Caco-2 (cell line): ENCODE data around the gene DNAJB2. TPM values are rescaled to one million over a fixed set of nuclear protein-coding genes. Genes with fewer than 3 reads are reported as not detected.

Experiments used
- BruUV-seq: library from RNA; stranded (reverse); fragments of 400-500 nt; replicated peaks from 2 replicates; lab custom pipeline; 2021; lab: Mats Ljungman, UMichigan
- CTCF ChIA-PET: fragments of 300-600 bp; sonication (Branson Sonifier 250); formaldehyde crosslinking; loops from one replicate; lab custom pipeline; 2022; ENCODE audit warnings: antibody characterized with exemption; lab: Charles Lee
- POLR2A ChIA-PET: fragments of 300-600 bp; sonication (Branson Sonifier 250); formaldehyde crosslinking; loops from one replicate; lab custom pipeline; 2022; ENCODE audit warnings: antibody characterized with exemption; lab: Charles Lee
- DNase-seq, 2 experiments: peaks; one replicate each; pipeline versions ENCODE4 v3.0.0 to v3.0.0-alpha.2; 2020 to 2022
- H3K27me3 ChIP-seq: replicated peaks from 2 replicates; pipeline ENCODE4 v1.6.0; 2011; ENCODE audit warnings: low read length; ENCODE audit not compliant: control insufficient read depth, insufficient read depth
- H3K36me3 ChIP-seq: 2 replicates; pipeline ENCODE4 v1.5.1; 2011; ENCODE audit warnings: low read length; ENCODE audit not compliant: control insufficient read depth, insufficient read depth
- H3K4me1 ChIP-seq: fragments of 250-450 bp; sonication (Bioruptor Pico); 2 replicates; pipeline ENCODE4 v1.5.1; 2020; ENCODE audit warnings: mild to moderate bottlenecking
- H3K4me3 ChIP-seq: 2 replicates; pipeline ENCODE4 v1.5.1; 2011; ENCODE audit warnings: low read depth, mild to moderate bottlenecking, control low read depth, low read length
- H3K9me3 ChIP-seq: fragments of 250-450 bp; sonication (Bioruptor Pico); 2 replicates; pipeline ENCODE4 v1.5.1; 2020; ENCODE audit warnings: mild to moderate bottlenecking, moderate library complexity
- H3K27ac Mint-ChIP-seq: one replicate; pipeline ENCODE4 v1.8.0; 2022; ENCODE audit warnings: mixed read lengths; ENCODE audit not compliant: unreplicated experiment
- H3K27me3 Mint-ChIP-seq: one replicate; pipeline ENCODE4 v1.8.0; 2022; ENCODE audit warnings: mixed read lengths; ENCODE audit not compliant: insufficient read depth, unreplicated experiment
- H3K36me3 Mint-ChIP-seq: one replicate; pipeline ENCODE4 v1.8.0; 2022; ENCODE audit warnings: mild to moderate bottlenecking, mixed read lengths; ENCODE audit not compliant: insufficient read depth, unreplicated experiment
- H3K4me1 Mint-ChIP-seq: one replicate; pipeline ENCODE4 v1.8.0; 2022; ENCODE audit warnings: low read depth, mixed read lengths; ENCODE audit not compliant: unreplicated experiment
- H3K4me3 Mint-ChIP-seq: one replicate; pipeline ENCODE4 v1.8.0; 2022; ENCODE audit warnings: mild to moderate bottlenecking, moderate library complexity, mixed read lengths; ENCODE audit not compliant: unreplicated experiment
- H3K9me3 Mint-ChIP-seq: one replicate; pipeline ENCODE4 v1.8.0; 2022; ENCODE audit warnings: mixed read lengths; ENCODE audit not compliant: unreplicated experiment
- CTCF ChIP-seq, 2 experiments: fragments of 200-600 bp in 1 of 2; IDR thresholded peaks; 1 replicate in 1 of 2; 2 replicates in 1 of 2; pipeline versions ENCODE4 v1.5.1 to v1.8.0; 2011 to 2022; ENCODE audit warnings: antibody characterized with exemption in 1 of 2, control low read depth in 1 of 2, inconsistent platforms in 1 of 2, low read depth in 1 of 2, low read length in 1 of 2, mild to moderate bottlenecking in 1 of 2, moderate library complexity in 1 of 2; ENCODE audit not compliant: insufficient read depth in 1 of 2, severe bottlenecking in 1 of 2, unreplicated experiment in 1 of 2
- intact Hi-C: fragments of 100-400 bp; cut with micrococcal nuclease; formaldehyde crosslinking; loops from one replicate; pipeline ENCODE4 v1.10.0; 2022; ENCODE audit not compliant: unreplicated experiment
- total RNA-seq: library from RNA; stranded (reverse); gene quantifications from 2 replicates; pipeline ENCODE4 v1.2.3, GENCODE V29; 2022

DNAJB2 gene
- total RNA-seq, 1 experiment from 2014 or later, result 61.2 TPM

- H3K27ac Mint-ChIP-seq, result peak overlapping the region; percentile 98
- H3K9me3 ChIP-seq, result no peaks in the 10 kb centered on the region
- H3K4me3 Mint-ChIP-seq, result peak overlapping the region; percentile 98
- POLR2A ChIA-PET, result interaction anchor here (0.6 to 1.9 kb wide), 13 partner anchors 13 to 708 kb away, joined by 3 to 18 read pairs (median 5); partner anchors contain the start of genes ANKZF1, ATG9A, CNPPD1 and GLB1L
- CTCF ChIA-PET, result interaction anchor here (0.5 to 5.8 kb wide), 14 partner anchors 16 to 381 kb away, joined by 3 to 92 read pairs (median 6); partner anchors contain the start of genes GLB1L and STK16
- H3K27me3 ChIP-seq, result no peaks in the 10 kb centered on the region
- TF ChIP-seq CTCF (IDR thresholded peaks at IDR 0.05; ENCODE audit: insufficient read depth in 1 of 2, low read depth in 1 of 2, low read length in 1 of 2, severe bottlenecking in 1 of 2, unreplicated experiment in 1 of 2), result no peak
- H3K4me3 ChIP-seq, result peak overlapping the region; percentile 85
- peaks cover 3% of the 10 kb centered on the region for H3K36me3 ChIP-seq
- TSS peak; percentile 95 for BruUV-seq
- H3K36me3 Mint-ChIP-seq, result peaks cover 16% of the 10 kb centered on the region
- H3K4me1 ChIP-seq, result peaks cover 37% of the 10 kb centered on the region
- no peak for DNase-seq
- H3K4me1 Mint-ChIP-seq, result peaks cover 13% of the 10 kb centered on the region
- H3K9me3 Mint-ChIP-seq, result no peaks in the 10 kb centered on the region
- intact Hi-C loops, result loop anchor here (1.0 to 5.0 kb wide), 5 partner anchors 24 to 101 kb away; partner anchors contain the start of genes ABCB6, ANKZF1, ATG9A and CNPPD1
- no peaks in the 10 kb centered on the region for H3K27me3 Mint-ChIP-seq
Observed at GRCh38 chr2:219278655-219279150, 463 bp upstream of the DNAJB2 start.

GRCh38 chr2:219279916-219280516 is 850 bp downstream of the DNAJB2 start:
- TF ChIP-seq CTCF (IDR thresholded peaks at IDR 0.05; ENCODE audit: insufficient read depth in 1 of 2, low read depth in 1 of 2, low read length in 1 of 2, severe bottlenecking in 1 of 2, unreplicated experiment in 1 of 2), result peak in 1 of 2 experiments; percentile 24
- Mint-ChIP-seq H3K4me1 (peaks cover 13% of the 10 kb centered on the region), H3K27ac (peak overlapping the region; percentile 98), H3K9me3 (no peaks in the 10 kb centered on the region), H3K36me3 (peaks cover 16% of the 10 kb centered on the region), H3K4me3 (peak overlapping the region; percentile 98), H3K27me3 (no peaks in the 10 kb centered on the region)
- Histone ChIP-seq H3K36me3 (peaks cover 3% of the 10 kb centered on the region), H3K9me3 (no peaks in the 10 kb centered on the region), H3K4me3 (peak overlapping the region; percentile 85), H3K27me3 (no peaks in the 10 kb centered on the region), H3K4me1 (peaks cover 24% of the 10 kb centered on the region)
- intact Hi-C loops, result loop anchor here (1.0 to 5.0 kb wide), 5 partner anchors 26 to 103 kb away; partner anchors contain the start of genes ABCB6, ANKZF1, ATG9A and CNPPD1
- BruUV-seq, result no TSS peak
- no peak for DNase-seq
- ChIA-PET CTCF (interaction anchor here (1.4 to 5.8 kb wide), 4 partner anchors 15 to 62 kb away, joined by 4 to 92 read pairs (median 16); no protein-coding TSS in a partner anchor), POLR2A (interaction anchor here (1.0 to 1.9 kb wide), 3 partner anchors 35 to 219 kb away, joined by 5 to 8 read pairs (median 6); partner anchors contain the start of genes ANKZF1, ATG9A, GLB1L and GMPPA)

- no peak overlapping the region for H3K4me3 ChIP-seq
- TSS peak; percentile 46 for BruUV-seq
- POLR2A ChIA-PET, result no interaction called here
Observed at GRCh38 chr2:219280651-219281050, 1.5 kb downstream of the DNAJB2 start.

More at GRCh38 chr2:219280651-219281050, 1.5 kb downstream of the DNAJB2 start:
- no peak for DNase-seq
- Mint-ChIP-seq H3K36me3 (peaks cover 16% of the 10 kb centered on the region), H3K4me3 (peak overlapping the region; percentile 98), H3K27me3 (no peaks in the 10 kb centered on the region), H3K9me3 (no peaks in the 10 kb centered on the region), H3K4me1 (peaks cover 13% of the 10 kb centered on the region), H3K27ac (peak overlapping the region; percentile 98)
- H3K36me3 ChIP-seq, result peaks cover 3% of the 10 kb centered on the region
- intact Hi-C loops, result no loop called here
- CTCF ChIA-PET, result interaction anchor here (5.8 kb wide), 1 partner anchor 14 kb away, joined by 92 read pairs; no protein-coding TSS in a partner anchor
- H3K9me3 ChIP-seq, result no peaks in the 10 kb centered on the region
- no peaks in the 10 kb centered on the region for H3K27me3 ChIP-seq
- TF ChIP-seq CTCF (IDR thresholded peaks at IDR 0.05; ENCODE audit: insufficient read depth in 1 of 2, low read depth in 1 of 2, low read length in 1 of 2, severe bottlenecking in 1 of 2, unreplicated experiment in 1 of 2), result no peak
- H3K4me1 ChIP-seq, result peaks cover 23% of the 10 kb centered on the region
